Gastroesophageal sphincter (tissue), 2 donors: Measurements from ENCODE around the gene KMT5C.

Experiments
- EP300 ChIP-seq: sonication (generic); formaldehyde crosslinking; IDR thresholded peaks from one replicate; pipeline ENCODE4 v1.6.1; 2017; ENCODE audit warnings: antibody characterized with exemption, mild to moderate bottlenecking
- POLR2A ChIP-seq, 2 donors: fragments of 450-650 bp; IDR thresholded peaks; one replicate each; pipeline ENCODE4 v1.6.1; 2017; ENCODE audit warnings: antibody characterized with exemption in 2 of 2, mild to moderate bottlenecking in 2 of 2, moderate library complexity in 1 of 2

GRCh38 chr19:55308281-55308680 lies 31.4 kb upstream of the KMT5C start:
- TF ChIP-seq EP300 (no peak), POLR2A (IDR thresholded peaks at IDR 0.05) (no peak)
